ENCODE data around the gene LHX4.

The LHX4 gene

GRCh38 chr1:180182643-180183311 is 47.3 kb upstream of the LHX4 start (continued):
- TF ChIP-seq TCF4 (CRISPR knock-in tag; IDR thresholded peaks at IDR 0.05; ENCODE audit: borderline replicate concordance) (no peak), ZC3H10 (CRISPR knock-in tag; IDR thresholded peaks at IDR 0.05) (no peak), POU6F1 (CRISPR knock-in tag; IDR thresholded peaks at IDR 0.05; ENCODE audit: borderline replicate concordance, low read depth) (no peak)

DNA sequence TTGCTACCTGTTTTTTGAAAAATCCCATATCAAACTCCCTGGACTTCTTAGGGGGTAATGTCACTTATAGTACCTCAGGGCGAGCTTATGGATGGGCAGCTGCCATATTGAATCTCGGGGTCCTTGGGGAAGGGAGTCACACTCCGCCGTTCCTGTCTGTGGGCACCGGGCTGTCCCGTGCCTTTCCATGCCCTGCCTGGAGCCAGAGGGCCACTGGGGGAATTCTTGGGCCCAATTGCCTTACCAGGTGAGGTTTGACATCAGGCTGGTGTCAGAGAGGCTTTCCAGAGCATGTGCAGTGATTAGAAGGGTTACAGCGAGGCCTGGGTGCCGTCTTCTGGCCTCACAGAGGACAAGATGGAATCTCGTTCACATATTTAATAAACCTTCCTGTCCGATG is 46.6 kb upstream of the LHX4 start:
- ATAC-seq: no peak
- no peak for TF ChIP-seq ZFP30 (CRISPR knock-in tag; IDR thresholded peaks at IDR 0.05)
- no peak for TF ChIP-seq OSR1 (CRISPR knock-in tag; IDR thresholded peaks at IDR 0.05)
- TF ChIP-seq, protein P1, sequence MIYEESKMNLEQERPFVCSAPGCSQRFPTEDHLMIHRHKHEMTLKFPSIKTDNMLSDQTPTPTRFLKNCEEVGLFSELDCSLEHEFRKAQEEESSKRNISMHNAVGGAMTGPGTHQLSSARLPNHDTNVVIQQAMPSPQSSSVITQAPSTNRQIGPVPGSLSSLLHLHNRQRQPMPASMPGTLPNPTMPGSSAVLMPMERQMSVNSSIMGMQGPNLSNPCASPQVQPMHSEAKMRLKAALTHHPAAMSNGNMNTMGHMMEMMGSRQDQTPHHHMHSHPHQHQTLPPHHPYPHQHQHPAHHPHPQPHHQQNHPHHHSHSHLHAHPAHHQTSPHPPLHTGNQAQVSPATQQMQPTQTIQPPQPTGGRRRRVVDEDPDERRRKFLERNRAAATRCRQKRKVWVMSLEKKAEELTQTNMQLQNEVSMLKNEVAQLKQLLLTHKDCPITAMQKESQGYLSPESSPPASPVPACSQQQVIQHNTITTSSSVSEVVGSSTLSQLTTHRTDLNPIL (CRISPR knock-in tag; IDR thresholded peaks at IDR 0.05; ENCODE audit: low read depth): no peak
- no peak for TF ChIP-seq CSDC2 (CRISPR knock-in tag; IDR thresholded peaks at IDR 0.05)
- no peak for TF ChIP-seq ZNF8 (CRISPR knock-in tag; IDR thresholded peaks at IDR 0.05)
- TF ChIP-seq BACH2 (CRISPR knock-in tag; IDR thresholded peaks at IDR 0.05; ENCODE audit: borderline replicate concordance): no peak
- TF ChIP-seq TCF4 (CRISPR knock-in tag; IDR thresholded peaks at IDR 0.05; ENCODE audit: borderline replicate concordance): no peak
- TF ChIP-seq ISL1 (CRISPR knock-in tag; IDR thresholded peaks at IDR 0.05): no peak
- TF ChIP-seq PPARA (CRISPR knock-in tag; IDR thresholded peaks at IDR 0.05; ENCODE audit: borderline replicate concordance): no peak
- TF ChIP-seq, protein P2, sequence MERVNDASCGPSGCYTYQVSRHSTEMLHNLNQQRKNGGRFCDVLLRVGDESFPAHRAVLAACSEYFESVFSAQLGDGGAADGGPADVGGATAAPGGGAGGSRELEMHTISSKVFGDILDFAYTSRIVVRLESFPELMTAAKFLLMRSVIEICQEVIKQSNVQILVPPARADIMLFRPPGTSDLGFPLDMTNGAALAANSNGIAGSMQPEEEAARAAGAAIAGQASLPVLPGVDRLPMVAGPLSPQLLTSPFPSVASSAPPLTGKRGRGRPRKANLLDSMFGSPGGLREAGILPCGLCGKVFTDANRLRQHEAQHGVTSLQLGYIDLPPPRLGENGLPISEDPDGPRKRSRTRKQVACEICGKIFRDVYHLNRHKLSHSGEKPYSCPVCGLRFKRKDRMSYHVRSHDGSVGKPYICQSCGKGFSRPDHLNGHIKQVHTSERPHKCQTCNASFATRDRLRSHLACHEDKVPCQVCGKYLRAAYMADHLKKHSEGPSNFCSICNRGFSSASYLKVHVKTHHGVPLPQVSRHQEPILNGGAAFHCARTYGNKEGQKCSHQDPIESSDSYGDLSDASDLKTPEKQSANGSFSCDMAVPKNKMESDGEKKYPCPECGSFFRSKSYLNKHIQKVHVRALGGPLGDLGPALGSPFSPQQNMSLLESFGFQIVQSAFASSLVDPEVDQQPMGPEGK (CRISPR knock-in tag; IDR thresholded peaks at IDR 0.05; ENCODE audit: borderline replicate concordance): no peak
- TF ChIP-seq, protein P3, sequence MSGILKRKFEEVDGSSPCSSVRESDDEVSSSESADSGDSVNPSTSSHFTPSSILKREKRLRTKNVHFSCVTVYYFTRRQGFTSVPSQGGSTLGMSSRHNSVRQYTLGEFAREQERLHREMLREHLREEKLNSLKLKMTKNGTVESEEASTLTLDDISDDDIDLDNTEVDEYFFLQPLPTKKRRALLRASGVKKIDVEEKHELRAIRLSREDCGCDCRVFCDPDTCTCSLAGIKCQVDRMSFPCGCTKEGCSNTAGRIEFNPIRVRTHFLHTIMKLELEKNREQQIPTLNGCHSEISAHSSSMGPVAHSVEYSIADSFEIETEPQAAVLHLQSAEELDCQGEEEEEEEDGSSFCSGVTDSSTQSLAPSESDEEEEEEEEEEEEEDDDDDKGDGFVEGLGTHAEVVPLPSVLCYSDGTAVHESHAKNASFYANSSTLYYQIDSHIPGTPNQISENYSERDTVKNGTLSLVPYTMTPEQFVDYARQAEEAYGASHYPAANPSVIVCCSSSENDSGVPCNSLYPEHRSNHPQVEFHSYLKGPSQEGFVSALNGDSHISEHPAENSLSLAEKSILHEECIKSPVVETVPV (CRISPR knock-in tag; IDR thresholded peaks at IDR 0.05): no peak
- TF ChIP-seq ESRRG (CRISPR knock-in tag; IDR thresholded peaks at IDR 0.05): no peak
- TF ChIP-seq, protein P4, sequence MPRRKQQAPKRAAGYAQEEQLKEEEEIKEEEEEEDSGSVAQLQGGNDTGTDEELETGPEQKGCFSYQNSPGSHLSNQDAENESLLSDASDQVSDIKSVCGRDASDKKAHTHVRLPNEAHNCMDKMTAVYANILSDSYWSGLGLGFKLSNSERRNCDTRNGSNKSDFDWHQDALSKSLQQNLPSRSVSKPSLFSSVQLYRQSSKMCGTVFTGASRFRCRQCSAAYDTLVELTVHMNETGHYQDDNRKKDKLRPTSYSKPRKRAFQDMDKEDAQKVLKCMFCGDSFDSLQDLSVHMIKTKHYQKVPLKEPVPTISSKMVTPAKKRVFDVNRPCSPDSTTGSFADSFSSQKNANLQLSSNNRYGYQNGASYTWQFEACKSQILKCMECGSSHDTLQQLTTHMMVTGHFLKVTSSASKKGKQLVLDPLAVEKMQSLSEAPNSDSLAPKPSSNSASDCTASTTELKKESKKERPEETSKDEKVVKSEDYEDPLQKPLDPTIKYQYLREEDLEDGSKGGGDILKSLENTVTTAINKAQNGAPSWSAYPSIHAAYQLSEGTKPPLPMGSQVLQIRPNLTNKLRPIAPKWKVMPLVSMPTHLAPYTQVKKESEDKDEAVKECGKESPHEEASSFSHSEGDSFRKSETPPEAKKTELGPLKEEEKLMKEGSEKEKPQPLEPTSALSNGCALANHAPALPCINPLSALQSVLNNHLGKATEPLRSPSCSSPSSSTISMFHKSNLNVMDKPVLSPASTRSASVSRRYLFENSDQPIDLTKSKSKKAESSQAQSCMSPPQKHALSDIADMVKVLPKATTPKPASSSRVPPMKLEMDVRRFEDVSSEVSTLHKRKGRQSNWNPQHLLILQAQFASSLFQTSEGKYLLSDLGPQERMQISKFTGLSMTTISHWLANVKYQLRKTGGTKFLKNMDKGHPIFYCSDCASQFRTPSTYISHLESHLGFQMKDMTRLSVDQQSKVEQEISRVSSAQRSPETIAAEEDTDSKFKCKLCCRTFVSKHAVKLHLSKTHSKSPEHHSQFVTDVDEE (CRISPR knock-in tag; IDR thresholded peaks at IDR 0.05): no peak
- TF ChIP-seq TOX (CRISPR knock-in tag; IDR thresholded peaks at IDR 0.05; ENCODE audit: borderline replicate concordance): no peak
- TF ChIP-seq ZNF70 (CRISPR knock-in tag; IDR thresholded peaks at IDR 0.05): no peak
- TF ChIP-seq SNAI2 (CRISPR knock-in tag; IDR thresholded peaks at IDR 0.05): no peak
- TF ChIP-seq ZFP3 (CRISPR knock-in tag; IDR thresholded peaks at IDR 0.05): no peak

DNA sequence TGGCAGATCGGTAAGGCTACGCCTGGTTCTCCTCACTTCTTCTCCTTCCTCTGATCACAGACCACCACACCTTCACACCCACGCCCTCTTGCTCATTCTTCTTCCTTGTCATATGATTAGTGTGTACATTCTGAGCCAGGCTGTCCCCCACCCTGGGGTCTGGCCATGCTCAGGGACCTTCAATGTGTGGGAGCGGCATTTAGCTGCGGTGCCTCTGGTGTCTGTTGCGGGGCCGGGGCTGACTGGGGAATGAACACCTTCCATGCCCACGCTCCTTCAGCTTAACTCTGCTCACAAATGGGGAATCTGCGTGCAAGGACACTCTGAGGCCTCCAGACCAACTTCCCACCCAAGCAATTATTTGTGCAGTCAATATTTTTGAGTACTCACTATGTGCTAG is 46.0 kb upstream of the LHX4 start:
- ATAC-seq: no peak
- no peak for TF ChIP-seq ZNF8 (CRISPR knock-in tag; IDR thresholded peaks at IDR 0.05)
- TF ChIP-seq, protein P2 (CRISPR knock-in tag; IDR thresholded peaks at IDR 0.05; ENCODE audit: borderline replicate concordance): no peak
- TF ChIP-seq ESRRG (CRISPR knock-in tag; IDR thresholded peaks at IDR 0.05): no peak
- TF ChIP-seq ZNF565 (CRISPR knock-in tag; conservative IDR thresholded peaks at IDR 0.05; ENCODE audit: low read depth): no peak
- no peak for TF ChIP-seq OSR1 (CRISPR knock-in tag; IDR thresholded peaks at IDR 0.05)
- TF ChIP-seq, protein P1 (CRISPR knock-in tag; IDR thresholded peaks at IDR 0.05; ENCODE audit: low read depth): no peak
- no peak for TF ChIP-seq CSDC2 (CRISPR knock-in tag; IDR thresholded peaks at IDR 0.05)
- no peak for TF ChIP-seq PPARA (CRISPR knock-in tag; IDR thresholded peaks at IDR 0.05; ENCODE audit: borderline replicate concordance)
- TF ChIP-seq TOX (CRISPR knock-in tag; IDR thresholded peaks at IDR 0.05; ENCODE audit: borderline replicate concordance): no peak
- no peak for TF ChIP-seq SNAI2 (CRISPR knock-in tag; IDR thresholded peaks at IDR 0.05)
- no peak for TF ChIP-seq RARB (CRISPR knock-in tag; IDR thresholded peaks at IDR 0.05)
- TF ChIP-seq ZNF70 (CRISPR knock-in tag; IDR thresholded peaks at IDR 0.05): no peak
